Loucy (cell line): Measurements from ENCODE around the gene DAB1.

Experiments used
- H2AFZ ChIP-seq: fragments of 200-600 bp; sonication (generic); 2 replicates; pipeline ENCODE4 v1.6.0; 2016; ENCODE audit warnings: antibody characterized with exemption, mild to moderate bottlenecking, low read length, moderate library complexity
- H3F3A ChIP-seq: fragments of 200-600 bp; 2 replicates; pipeline ENCODE4 v1.6.0; 2016; ENCODE audit warnings: antibody characterized with exemption, low read depth, mild to moderate bottlenecking
- H3K27me3 ChIP-seq: fragments of 200-600 bp; sonication (generic); 2 replicates; pipeline ENCODE4 v1.6.1; 2014; ENCODE audit warnings: low read length, mild to moderate bottlenecking; ENCODE audit not compliant: insufficient read depth, poor library complexity, severe bottlenecking
- H3K36me3 ChIP-seq: fragments of 200-600 bp; sonication (generic); 2 replicates; pipeline ENCODE4 v1.6.1; 2016; ENCODE audit warnings: low read length; ENCODE audit not compliant: insufficient read depth
- H3K4me1 ChIP-seq: fragments of 200-600 bp; sonication (generic); 2 replicates; pipeline ENCODE4 v1.5.1; 2014; ENCODE audit warnings: low read length, mild to moderate bottlenecking; ENCODE audit not compliant: insufficient read depth, poor library complexity, severe bottlenecking
- H3K4me2 ChIP-seq: fragments of 200-600 bp; sonication (generic); 2 replicates; pipeline ENCODE4 v1.6.0; 2014; ENCODE audit warnings: antibody characterized with exemption, low read length, low read depth, mild to moderate bottlenecking; ENCODE audit not compliant: poor library complexity, severe bottlenecking
- H3K4me3 ChIP-seq: fragments of 200-600 bp; sonication (generic); 2 replicates; pipeline ENCODE4 v1.5.1; 2014; ENCODE audit warnings: low read length, mild to moderate bottlenecking, mixed read lengths; ENCODE audit not compliant: poor library complexity, severe bottlenecking
- H3K79me2 ChIP-seq: fragments of 200-600 bp; sonication (generic); 2 replicates; pipeline ENCODE4 v1.6.1; 2014; ENCODE audit warnings: low read length; ENCODE audit not compliant: insufficient read depth
- H3K9ac ChIP-seq: fragments of 200-600 bp; sonication (generic); 2 replicates; pipeline ENCODE4 v1.6.0; 2014; ENCODE audit warnings: mild to moderate bottlenecking, low read depth, low read length, moderate library complexity; ENCODE audit not compliant: poor library complexity, severe bottlenecking
- H3K9me2 ChIP-seq: fragments of 200-600 bp; sonication (generic); replicated peaks from 2 replicates; pipeline ENCODE4 v1.6.1; 2016; ENCODE audit warnings: low read depth, low read length, mixed read lengths
- H3K9me3 ChIP-seq: fragments of 200-600 bp; sonication (generic); 2 replicates; pipeline ENCODE4 v1.6.1; 2014; ENCODE audit warnings: mild to moderate bottlenecking, antibody characterized with exemption, low read length, low read depth; ENCODE audit not compliant: insufficient read depth
- H4K20me1 ChIP-seq: fragments of 200-600 bp; sonication (generic); 2 replicates; pipeline ENCODE4 v1.6.0; 2014; ENCODE audit warnings: antibody characterized with exemption, low read length, mild to moderate bottlenecking; ENCODE audit not compliant: insufficient read depth, poor library complexity, severe bottlenecking
- CTCF ChIP-seq: fragments of 200-600 bp; sonication (generic); conservative IDR thresholded peaks from 2 replicates; pipeline ENCODE4 v1.5.1; 2014; ENCODE audit warnings: mild to moderate bottlenecking, antibody characterized with exemption, low read length
- EZH2phosphoT487 ChIP-seq: fragments of 200-600 bp; IDR thresholded peaks from 2 replicates; pipeline ENCODE4 v1.6.1; 2018; ENCODE audit warnings: antibody characterized with exemption, mild to moderate bottlenecking, moderate library complexity, borderline replicate concordance

Gene DAB1

DNA sequence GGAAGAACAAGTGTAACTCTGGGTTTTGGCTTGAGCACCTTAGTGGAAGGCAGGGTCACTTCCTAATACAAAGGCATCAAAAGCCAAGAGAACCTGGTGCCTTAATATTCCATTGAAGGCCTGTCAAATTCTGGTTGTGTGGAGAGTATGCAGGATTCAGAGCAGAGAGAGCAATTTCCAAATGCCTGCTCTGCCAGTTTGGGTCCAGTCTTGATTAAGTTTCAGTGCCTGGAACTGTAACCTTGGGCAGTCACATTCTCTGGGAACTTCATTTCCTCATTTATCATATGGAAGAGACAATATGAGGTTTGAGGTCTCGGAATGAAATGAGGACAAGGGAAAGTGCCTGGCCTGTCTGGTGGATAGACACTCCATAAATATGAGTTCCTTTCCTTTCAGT is 260.1 kb downstream of the DAB1 start:
- Histone ChIP-seq H3K36me3 (no peaks in the 10 kb centered on the region), H3K4me1 (no peaks in the 10 kb centered on the region), H3K9me2 (no peaks in the 10 kb centered on the region), H3K4me2 (no peak overlapping the region), H2AFZ (no peak overlapping the region), H3K9me3 (no peaks in the 10 kb centered on the region), H3K4me3 (no peak overlapping the region), H4K20me1 (no peaks in the 10 kb centered on the region), H3K27me3 (no peaks in the 10 kb centered on the region), H3K79me2 (no peaks in the 10 kb centered on the region), H3F3A (no peaks in the 10 kb centered on the region), H3K9ac (no peak overlapping the region)
- TF ChIP-seq EZH2phosphoT487: no peak
- no peak for TF ChIP-seq CTCF

DNA sequence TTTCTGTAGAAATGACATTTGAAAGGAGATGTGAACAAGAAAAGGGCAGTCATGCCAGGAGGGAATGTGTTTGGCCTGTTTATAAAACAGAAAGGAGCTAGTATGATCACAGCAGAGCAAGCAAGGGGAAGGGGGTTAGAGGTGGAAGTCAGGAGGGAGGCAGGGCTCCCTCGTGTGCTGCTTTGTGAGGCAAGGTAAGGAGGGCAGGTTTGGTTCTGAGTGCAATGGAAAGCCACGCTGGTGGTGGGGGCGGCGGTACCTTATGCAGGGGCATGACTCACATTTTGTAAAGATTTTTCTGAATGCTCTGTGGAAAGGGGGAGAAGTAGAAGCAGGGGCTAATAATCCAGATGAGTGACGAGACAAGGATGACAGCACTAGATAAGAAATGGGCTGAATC is 260.5 kb downstream of the DAB1 start:
- Histone ChIP-seq H2AFZ (no peak overlapping the region), H3K4me2 (no peak overlapping the region), H3K9me2 (no peaks in the 10 kb centered on the region), H3K79me2 (no peaks in the 10 kb centered on the region), H3K4me1 (no peaks in the 10 kb centered on the region), H3K27me3 (no peaks in the 10 kb centered on the region), H3K9ac (no peak overlapping the region), H4K20me1 (no peaks in the 10 kb centered on the region), H3F3A (no peaks in the 10 kb centered on the region), H3K4me3 (no peak overlapping the region), H3K36me3 (no peaks in the 10 kb centered on the region), H3K9me3 (no peaks in the 10 kb centered on the region)
- TF ChIP-seq EZH2phosphoT487 (no peak), CTCF (no peak)

DNA sequence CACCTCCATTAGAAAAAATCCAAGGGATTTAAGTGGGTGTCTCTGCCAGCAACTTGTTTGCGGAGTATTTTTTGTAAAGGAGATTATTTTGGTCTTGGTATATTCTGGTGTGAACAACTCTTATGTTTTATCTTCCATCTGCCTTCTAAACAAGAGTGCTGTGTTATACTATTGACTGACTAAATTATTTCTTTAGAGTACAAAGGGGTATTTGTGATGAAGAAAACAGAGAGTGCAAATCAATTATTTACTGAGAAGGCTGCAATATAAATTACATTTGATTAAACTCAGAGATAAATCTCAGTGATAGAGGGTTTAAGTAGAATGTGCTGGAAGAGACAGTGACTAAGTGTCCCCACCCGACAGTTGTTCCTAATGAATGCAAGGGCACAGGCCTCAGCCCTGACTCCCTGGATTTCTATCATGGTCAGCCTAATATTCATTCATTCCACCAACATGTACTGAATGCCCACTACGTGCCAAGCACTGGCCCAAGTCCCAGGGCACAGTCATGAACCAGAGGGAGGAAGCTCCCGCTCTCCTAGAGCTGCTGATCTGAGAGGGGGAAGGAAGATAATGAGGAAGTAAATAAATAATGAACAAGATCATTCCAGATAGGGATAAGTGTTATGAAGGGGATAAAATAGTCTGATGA is 261.1 kb downstream of the DAB1 start:
- no peak for TF ChIP-seq EZH2phosphoT487
- TF ChIP-seq CTCF: no peak
- Histone ChIP-seq H3K9me3 (no peaks in the 10 kb centered on the region), H3K4me3 (no peak overlapping the region), H3K4me1 (no peaks in the 10 kb centered on the region), H3F3A (no peaks in the 10 kb centered on the region), H3K27me3 (no peaks in the 10 kb centered on the region), H4K20me1 (no peaks in the 10 kb centered on the region), H3K79me2 (no peaks in the 10 kb centered on the region), H3K36me3 (no peaks in the 10 kb centered on the region), H3K9ac (no peak overlapping the region), H3K4me2 (no peak overlapping the region), H2AFZ (no peak overlapping the region), H3K9me2 (no peaks in the 10 kb centered on the region)
